ENCODE measurements around the gene TBC1D16.

The TBC1D16 gene

DNA sequence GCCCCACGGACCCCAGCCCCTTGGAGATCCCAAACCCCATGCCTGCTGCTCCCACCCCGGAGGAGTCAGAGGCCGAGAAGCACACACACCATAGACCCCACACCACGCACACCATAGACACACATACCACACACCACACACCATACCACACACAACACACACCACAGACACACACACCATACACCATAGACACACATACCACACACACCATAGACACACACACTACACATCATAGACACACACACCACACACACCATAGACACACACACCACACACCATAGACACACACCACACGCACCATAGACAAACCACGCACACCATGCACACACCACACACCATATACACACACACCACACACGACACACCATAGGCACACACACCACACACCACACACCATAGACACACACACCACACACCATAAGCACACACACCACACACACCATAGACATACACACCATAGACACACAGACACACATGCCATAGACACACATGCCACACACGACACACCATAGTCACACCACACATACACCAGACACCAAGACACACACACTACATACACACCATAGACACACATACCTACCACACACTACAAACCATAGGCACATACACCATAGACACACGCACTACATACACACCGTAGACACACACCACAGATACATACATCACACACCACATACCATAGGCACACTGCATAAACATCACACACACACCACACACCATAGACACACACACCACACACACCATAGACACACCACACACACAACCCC, 11.3 kb downstream of the TBC1D16 start:
- no peak for DNase-seq

GRCh38 chr17:80023481-80024205, 12.0 kb downstream of the TBC1D16 start:
- no peak for DNase-seq

DNA sequence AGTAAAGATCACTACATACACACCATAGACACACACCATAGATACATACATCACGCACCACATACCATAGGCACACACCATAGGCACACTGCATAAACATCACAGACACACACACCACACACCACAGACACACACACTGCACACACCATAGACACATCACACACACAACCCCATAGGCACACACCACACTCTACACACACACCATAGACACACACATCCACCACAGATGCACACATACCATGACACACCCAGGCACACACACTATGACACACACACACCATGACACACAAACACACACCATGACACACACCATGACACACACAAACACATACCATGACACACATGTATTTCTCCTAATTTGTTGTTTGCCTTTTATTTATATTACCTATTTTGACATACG, 14.1 kb downstream of the TBC1D16 start:
- no peak for DNase-seq

- no peak for DNase-seq
Measured at GRCh38 chr17:80018917-80019651, 16.6 kb downstream of the TBC1D16 start.

DNA sequence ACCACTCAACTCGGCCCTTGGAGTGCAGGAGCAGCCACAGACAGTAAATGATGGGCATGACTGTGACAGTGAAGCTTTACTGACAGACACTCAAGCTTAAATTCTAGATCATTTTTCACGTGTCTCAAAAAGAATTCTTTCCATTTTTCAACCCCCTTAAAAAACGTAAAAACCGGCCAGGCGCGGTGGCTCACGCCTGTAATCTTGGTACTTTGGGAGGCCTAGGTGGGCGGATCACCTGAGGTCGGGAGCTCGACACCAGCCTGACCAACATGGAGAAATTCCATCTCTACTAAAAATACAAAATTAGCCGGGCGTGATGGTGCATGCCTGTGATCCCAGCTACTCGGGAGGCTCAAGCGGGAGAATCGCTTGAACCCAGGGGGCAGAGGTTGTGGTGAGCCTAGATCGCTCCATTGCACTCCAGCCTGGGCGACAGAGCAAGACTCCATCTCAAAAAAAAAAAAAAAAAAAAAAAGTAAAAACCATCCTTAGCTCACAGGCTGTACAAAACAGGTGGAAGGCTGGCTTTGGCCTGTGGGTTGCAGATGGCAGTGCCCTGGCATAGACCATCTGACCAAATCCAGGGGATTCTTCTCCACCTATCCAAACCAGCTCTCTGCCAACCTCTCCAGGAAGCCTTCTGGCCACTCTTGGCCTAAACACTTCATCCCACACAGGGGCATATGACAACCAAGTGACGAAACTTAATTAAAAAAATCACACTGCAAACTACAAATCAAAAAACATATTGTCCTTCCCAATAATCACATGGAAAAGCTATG, 18.3 kb downstream of the TBC1D16 start:
- no peak for DNase-seq

- DNase-seq: no peak
Measured at GRCh38 chr17:80012765-80013741, 22.6 kb downstream of the TBC1D16 start.

DNA sequence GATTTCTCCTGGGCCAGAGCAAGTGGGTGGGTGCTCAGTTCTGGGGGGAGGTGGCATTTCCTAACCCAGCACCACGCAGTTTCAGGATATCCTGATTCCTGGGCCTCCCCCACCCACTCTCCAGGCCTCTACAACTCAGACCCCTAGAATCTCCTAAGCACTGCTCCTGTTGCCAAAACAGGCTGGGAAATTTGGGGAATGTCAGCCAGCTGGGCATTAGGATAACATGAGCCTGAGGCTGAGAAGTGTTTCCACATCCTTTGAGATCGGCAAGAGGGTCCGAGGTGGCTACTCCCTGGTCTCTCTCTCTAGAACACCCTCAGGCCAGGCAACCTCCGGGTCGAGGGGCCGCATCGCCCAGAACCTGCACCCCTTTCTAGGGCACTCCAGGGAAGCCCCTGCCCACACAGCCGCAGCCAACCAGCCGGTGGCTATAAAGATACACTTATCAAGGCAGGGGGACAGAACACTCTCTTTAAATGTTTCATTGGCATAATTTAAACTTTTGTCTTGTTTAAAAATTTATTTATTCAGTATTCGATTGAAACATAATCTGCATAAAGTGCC, 23.6 kb downstream of the TBC1D16 start:
- no peak for DNase-seq

GRCh38 chr17:80010283-80010858, 25.3 kb downstream of the TBC1D16 start:
- DNase-seq: no peak

GRCh38 chr17:80009391-80010282, 26.0 kb downstream of the TBC1D16 start:
- no peak for DNase-seq

- DNase-seq: no peak
Measured at GRCh38 chr17:80008848-80009247, 26.8 kb downstream of the TBC1D16 start.

- DNase-seq: peak; percentile 43
Measured at GRCh38 chr17:80008383-80008840, 27.3 kb downstream of the TBC1D16 start.

GRCh38 chr17:80007939-80008338, 27.7 kb downstream of the TBC1D16 start:
- DNase-seq: no peak

DNA sequence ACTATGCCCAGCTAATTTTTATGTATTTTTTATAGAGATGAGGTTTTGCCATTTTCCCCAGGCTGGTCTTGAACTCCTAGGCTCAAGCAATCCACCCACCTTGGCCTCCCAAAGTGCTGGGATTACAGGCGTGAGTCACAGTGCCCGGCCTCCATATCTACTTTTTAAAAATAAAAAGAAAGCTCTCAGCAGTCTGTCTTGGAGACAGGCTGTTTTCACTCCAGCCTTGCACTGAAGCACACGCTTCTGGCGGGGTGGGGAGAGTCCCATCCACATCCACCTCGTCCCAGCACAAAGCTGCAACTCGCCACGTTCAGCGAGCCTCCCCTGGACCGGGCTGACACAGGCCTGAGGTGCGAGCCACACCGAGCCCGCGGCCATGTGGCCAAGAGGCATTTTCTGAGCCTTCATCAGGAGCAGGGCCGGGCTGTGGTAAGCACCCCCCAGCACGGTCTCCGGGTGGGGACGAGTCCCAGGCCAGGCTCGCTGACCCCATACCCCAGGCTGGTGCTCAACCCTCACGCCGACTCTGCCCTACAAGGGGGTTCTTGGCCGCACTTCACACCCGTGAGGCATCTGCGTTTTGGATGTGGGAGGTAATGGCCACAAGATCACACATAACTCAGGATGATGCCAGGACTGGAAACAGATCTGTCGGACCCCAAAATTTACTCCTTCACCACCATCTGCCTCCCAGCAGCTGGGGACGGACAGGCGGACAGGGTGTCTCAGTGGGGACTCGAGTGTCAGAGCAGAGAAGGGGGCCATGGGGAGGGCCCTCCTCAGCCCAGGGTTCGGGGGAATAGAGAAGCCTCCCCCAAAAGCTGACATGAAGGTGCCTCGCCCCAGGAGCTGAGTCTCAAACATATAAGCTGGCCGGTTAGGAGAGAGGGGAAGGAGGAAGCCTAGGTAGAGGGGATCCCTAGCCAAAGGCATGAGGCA, 28.6 kb downstream of the TBC1D16 start:
- no peak for DNase-seq

DNA sequence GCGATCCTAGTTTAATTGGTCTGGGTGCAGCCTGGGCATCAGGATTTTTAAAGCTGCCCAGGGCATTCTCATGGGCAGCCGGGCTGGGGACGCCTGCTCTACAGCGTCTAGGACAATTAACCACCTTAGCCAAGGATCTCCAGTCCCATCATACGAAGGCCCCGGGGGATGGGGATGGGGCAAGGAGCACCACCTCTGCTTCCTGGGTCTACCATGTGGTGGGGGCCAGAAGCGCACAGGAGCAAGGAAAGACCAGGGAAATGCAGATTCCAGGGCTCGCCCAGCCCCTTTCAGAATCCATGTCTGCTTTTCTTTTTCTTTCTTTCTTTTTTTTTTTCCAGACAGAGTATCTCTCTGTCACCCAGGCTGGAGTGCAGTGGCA, 29.3 kb downstream of the TBC1D16 start:
- no peak for DNase-seq

- no peak for DNase-seq
Measured at GRCh38 chr17:80005360-80006338, 30.0 kb downstream of the TBC1D16 start.

- DNase-seq: no peak
Measured at GRCh38 chr17:80003969-80004368, 31.7 kb downstream of the TBC1D16 start.

Data from DMS 273 treated with DMSO at 0.1 percent for 48 hours (cell line).